Uterus (tissue), 4 donors: ENCODE results near the gene LENEP. TPM values are rescaled to one million over a fixed set of nuclear protein-coding genes. Genes with fewer than 3 reads are reported as not detected.

ENCODE experiments used
- DNase-seq, 2 donors: peaks; one replicate each; pipeline ENCODE4 v3.0.0-alpha.2; 2019 to 2020
- H3K27ac ChIP-seq, 2 donors: fragments of 200-600 bp; sonication (generic); 1 replicate in 1 of 2; 2 replicates in 1 of 2; pipeline ENCODE4 v1.5.1; 2016 to 2018
- H3K27me3 ChIP-seq, 2 donors: fragments of 200-600 bp; sonication (generic); one replicate each; pipeline ENCODE4 v1.5.1; 2018 to 2019; ENCODE audit warnings: control low read depth in 1 of 2
- H3K36me3 ChIP-seq, 2 donors: fragments of 200-600 bp; sonication (generic); one replicate each; pipeline ENCODE4 v1.5.1; 2019; ENCODE audit warnings: control low read depth in 1 of 2
- H3K4me1 ChIP-seq, 2 donors: fragments of 200-600 bp; sonication (generic); one replicate each; pipeline ENCODE4 v1.5.1; 2018 to 2019; ENCODE audit warnings: control low read depth in 1 of 2
- H3K4me3 ChIP-seq, 2 donors: fragments of 200-600 bp; sonication (generic); 1 replicate in 1 of 2; 2 replicates in 1 of 2; pipeline ENCODE4 v1.5.1; 2018 to 2019; ENCODE audit warnings: mild to moderate bottlenecking in 1 of 2
- H3K9me3 ChIP-seq, 2 donors: fragments of 200-600 bp; sonication (generic); one replicate each; pipeline ENCODE4 v1.5.1; 2019; ENCODE audit warnings: control low read depth in 1 of 2
- POLR2A ChIP-seq, 2 donors: fragments of 450-650 bp; IDR thresholded peaks; one replicate each; pipeline ENCODE4 v1.6.1; 2016; ENCODE audit warnings: antibody characterized with exemption in 2 of 2, mild to moderate bottlenecking in 1 of 2, moderate library complexity in 1 of 2
- intact Hi-C: fragments of 100-400 bp; cut with DNase I; formaldehyde crosslinking; loops from one replicate; pipeline ENCODE4 v1.15.1; 2023; ENCODE audit warnings: low total_unique reads
- total RNA-seq, 4 donors: library from RNA; depleted of rRNA in 3 of 4; stranded (reverse); fragments of >200 nt in 3 of 4; gene quantifications; one replicate each; pipeline versions ENCODE4 v1.1.0 to v1.2.4, GENCODE V29; 2014 to 2023
- TF ChIP-seq, protein P1 (sequence below), 4 experiments: fragments of 200-600 bp in 2 of 4; fragments of 450-650 bp in 2 of 4; sonication (generic) in 2 of 4; IDR thresholded peaks; one replicate each; pipeline ENCODE4 v1.5.1; 2016 to 2019; ENCODE audit warnings: antibody characterized with exemption in 4 of 4, mild to moderate bottlenecking in 2 of 4, moderate library complexity in 1 of 4
- donor health status: DM: yes; HTN: yes; CAD: no.

The LENEP gene
- total RNA-seq, 4 donors from 2014 or later = 0.83 TPM; not detected in 3

DNA sequence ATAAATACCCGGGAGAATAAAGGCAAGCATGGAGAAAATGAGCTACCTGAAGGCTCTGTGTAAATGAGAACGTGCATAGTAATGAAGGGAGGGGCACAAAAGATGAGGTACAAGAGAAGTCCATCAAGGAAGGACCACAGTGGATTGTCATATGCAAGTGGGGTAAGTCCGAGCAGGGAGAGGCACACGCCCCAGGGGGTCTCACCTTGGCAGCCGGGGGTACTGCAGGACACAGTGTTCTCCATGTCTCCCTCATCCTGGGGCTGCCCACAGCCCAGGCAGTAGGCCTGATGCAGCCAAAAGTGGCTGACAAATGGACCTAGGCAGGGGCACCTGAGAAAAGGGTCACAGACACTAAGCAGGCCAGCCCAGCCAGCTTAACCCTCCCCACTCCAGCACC, 30.2 kb downstream of the LENEP start:
- TF ChIP-seq, protein P1, sequence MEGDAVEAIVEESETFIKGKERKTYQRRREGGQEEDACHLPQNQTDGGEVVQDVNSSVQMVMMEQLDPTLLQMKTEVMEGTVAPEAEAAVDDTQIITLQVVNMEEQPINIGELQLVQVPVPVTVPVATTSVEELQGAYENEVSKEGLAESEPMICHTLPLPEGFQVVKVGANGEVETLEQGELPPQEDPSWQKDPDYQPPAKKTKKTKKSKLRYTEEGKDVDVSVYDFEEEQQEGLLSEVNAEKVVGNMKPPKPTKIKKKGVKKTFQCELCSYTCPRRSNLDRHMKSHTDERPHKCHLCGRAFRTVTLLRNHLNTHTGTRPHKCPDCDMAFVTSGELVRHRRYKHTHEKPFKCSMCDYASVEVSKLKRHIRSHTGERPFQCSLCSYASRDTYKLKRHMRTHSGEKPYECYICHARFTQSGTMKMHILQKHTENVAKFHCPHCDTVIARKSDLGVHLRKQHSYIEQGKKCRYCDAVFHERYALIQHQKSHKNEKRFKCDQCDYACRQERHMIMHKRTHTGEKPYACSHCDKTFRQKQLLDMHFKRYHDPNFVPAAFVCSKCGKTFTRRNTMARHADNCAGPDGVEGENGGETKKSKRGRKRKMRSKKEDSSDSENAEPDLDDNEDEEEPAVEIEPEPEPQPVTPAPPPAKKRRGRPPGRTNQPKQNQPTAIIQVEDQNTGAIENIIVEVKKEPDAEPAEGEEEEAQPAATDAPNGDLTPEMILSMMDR (IDR thresholded peaks at IDR 0.05) = no peak
- no peak for TF ChIP-seq POLR2A (IDR thresholded peaks at IDR 0.05)
- Histone ChIP-seq H3K4me1 (no peaks in the 10 kb centered on the region), H3K36me3 (no peaks in the 10 kb centered on the region), H3K27me3 (no peaks in the 10 kb centered on the region), H3K9me3 (no peaks in the 10 kb centered on the region), H3K4me3 (no peak overlapping the region), H3K27ac (no peak overlapping the region)
- intact Hi-C loops = no loop called here
- DNase-seq = no peak

DNA sequence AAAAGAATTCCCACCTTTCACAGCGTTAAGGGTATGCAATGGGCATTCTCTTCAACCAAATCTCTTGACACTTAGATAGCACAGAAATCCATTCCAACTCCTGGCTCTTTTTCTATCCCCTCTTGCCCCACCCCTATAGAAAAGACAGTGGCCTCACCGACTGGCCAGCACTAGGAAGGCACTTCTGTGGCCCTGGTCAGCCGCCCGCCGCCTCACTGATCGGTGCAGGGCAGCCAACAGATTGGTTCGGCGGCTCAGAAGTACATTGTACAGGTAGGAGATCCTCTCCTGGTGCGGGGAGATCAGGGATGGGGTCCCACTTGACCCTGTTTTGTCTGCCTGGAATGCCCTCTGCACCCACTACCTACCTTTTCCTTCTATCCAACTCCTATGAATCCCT, 30.9 kb downstream of the LENEP start:
- H3K27ac ChIP-seq = no peak overlapping the region
- intact Hi-C loops = no loop called here
- H3K36me3 ChIP-seq = no peaks in the 10 kb centered on the region
- no peak overlapping the region for H3K4me3 ChIP-seq
- no peak for DNase-seq
- no peaks in the 10 kb centered on the region for H3K4me1 ChIP-seq
- TF ChIP-seq, protein P1 (IDR thresholded peaks at IDR 0.05) = no peak
- no peak for TF ChIP-seq POLR2A (IDR thresholded peaks at IDR 0.05)
- H3K9me3 ChIP-seq = no peaks in the 10 kb centered on the region
- no peaks in the 10 kb centered on the region for H3K27me3 ChIP-seq

DNA sequence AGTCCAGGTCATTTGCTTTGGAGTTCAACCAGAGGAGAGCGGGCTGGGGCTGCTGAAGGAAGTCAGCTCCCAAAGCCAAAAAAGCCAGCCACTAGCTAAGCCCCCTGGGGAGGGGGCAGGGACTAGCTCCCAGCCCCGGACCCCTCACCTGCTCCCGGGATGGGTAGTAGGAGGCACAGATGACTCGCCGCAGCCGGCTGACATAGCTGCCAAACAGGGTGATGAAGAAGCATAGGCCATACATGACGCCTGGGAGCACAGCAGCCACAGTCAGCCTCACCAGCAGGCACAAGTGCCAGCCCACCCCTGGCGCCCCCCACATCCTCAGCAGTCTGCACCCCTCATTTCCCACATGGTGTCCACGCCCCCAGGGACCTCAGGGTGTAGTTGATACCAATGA, 32.8 kb downstream of the LENEP start:
- no peaks in the 10 kb centered on the region for H3K36me3 ChIP-seq
- no peaks in the 10 kb centered on the region for H3K27me3 ChIP-seq
- no peak overlapping the region for H3K27ac ChIP-seq
- no peak for DNase-seq
- no peak overlapping the region for H3K4me3 ChIP-seq
- intact Hi-C loops = no loop called here
- H3K4me1 ChIP-seq = no peaks in the 10 kb centered on the region
- no peaks in the 10 kb centered on the region for H3K9me3 ChIP-seq
- TF ChIP-seq, protein P1 (IDR thresholded peaks at IDR 0.05) = no peak
- no peak for TF ChIP-seq POLR2A (IDR thresholded peaks at IDR 0.05)

DNA sequence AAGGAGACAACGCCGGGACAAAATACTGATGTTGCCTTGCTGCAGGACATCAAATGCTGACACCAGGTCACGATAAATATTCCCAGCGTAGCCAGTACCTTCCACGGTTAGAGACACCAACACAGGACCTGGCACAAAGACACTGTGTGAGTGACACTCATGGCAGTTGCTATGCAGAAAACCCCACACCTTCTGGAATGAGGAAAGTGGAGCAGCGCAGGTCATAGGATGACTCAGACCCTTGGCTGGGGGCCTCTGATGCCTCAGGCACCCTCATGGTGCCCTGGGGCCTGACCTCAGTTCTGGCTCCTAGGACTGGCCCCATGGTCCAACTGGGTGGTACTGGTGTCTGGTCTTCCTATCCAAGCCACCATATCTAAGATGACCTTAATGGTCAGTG, 33.2 kb downstream of the LENEP start:
- Histone ChIP-seq H3K27me3 (no peaks in the 10 kb centered on the region), H3K4me1 (no peaks in the 10 kb centered on the region), H3K27ac (no peak overlapping the region), H3K4me3 (no peak overlapping the region), H3K36me3 (no peaks in the 10 kb centered on the region), H3K9me3 (no peaks in the 10 kb centered on the region)
- DNase-seq = no peak
- intact Hi-C loops = no loop called here
- TF ChIP-seq, protein P1 (IDR thresholded peaks at IDR 0.05) = no peak
- no peak for TF ChIP-seq POLR2A (IDR thresholded peaks at IDR 0.05)

DNA sequence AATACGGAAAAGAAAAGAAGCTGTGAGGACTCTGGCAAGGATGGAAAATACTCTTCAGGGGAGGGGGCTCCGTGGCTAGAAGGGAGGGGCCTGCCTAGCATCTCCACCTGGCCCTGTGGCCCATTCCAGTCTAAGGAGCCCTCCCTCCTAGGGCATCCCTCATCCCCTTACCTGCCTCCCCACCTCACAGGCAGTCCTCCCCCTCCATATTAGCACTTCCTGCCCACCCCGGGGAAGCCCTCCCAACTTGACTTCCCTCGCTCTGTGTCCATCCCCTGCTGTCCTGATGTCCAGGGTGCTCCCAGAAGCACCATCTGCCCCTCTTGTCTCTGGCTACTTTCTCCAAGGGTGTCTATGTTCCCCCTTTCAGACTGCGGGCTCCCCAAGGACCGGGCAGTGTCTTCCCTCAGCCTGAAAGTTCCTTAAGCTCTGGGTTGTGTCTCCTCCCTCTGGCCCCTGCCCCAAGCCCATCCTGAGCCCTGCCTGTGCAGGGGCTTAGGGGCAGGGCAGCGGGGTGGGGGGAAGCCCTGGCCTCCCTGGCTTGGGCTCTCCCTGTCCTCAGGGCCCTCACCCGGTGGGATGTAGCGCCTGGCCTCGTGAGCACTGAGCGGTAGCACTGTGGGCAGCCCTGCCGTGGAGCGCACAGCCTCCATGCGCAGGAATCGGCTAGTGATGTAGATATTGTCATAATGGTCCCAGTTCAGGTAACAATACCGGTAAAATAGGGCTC, 36.3 kb downstream of the LENEP start:
- H3K4me3 ChIP-seq = no peak overlapping the region
- H3K27me3 ChIP-seq = no peaks in the 10 kb centered on the region
- no peak for DNase-seq
- H3K9me3 ChIP-seq = no peaks in the 10 kb centered on the region
- H3K36me3 ChIP-seq = no peaks in the 10 kb centered on the region
- intact Hi-C loops = no loop called here
- H3K27ac ChIP-seq = no peak overlapping the region
- TF ChIP-seq, protein P1 (IDR thresholded peaks at IDR 0.05) = no peak
- no peak for TF ChIP-seq POLR2A (IDR thresholded peaks at IDR 0.05)
- H3K4me1 ChIP-seq = no peaks in the 10 kb centered on the region
